Measurements from ENCODE around the gene PTPRN2. TPM values are rescaled to one million over a fixed set of nuclear protein-coding genes. Genes with fewer than 3 reads are reported as not detected.

The PTPRN2 gene
- total and polyA plus RNA-seq, 2 of the 8 experiments (the other 6 are each of a cell fraction or from before 2014, with no cell fraction given) = 2.6 to 4.5 TPM

GRCh38 chr7:157541295-157542067, 1046.1 kb downstream of the PTPRN2 start:
- Histone ChIP-seq H4K8ac (ENCODE audit: extremely low read depth, insufficient read depth, low read length) (no peak overlapping the region), H2BK15ac (ENCODE audit: low read length) (no peak overlapping the region), H2BK20ac (ENCODE audit: low read length) (no peak overlapping the region), H4K20me1 (replicated peaks in 1 of 2; ENCODE audit: control insufficient read depth in 1 of 2, insufficient read depth in 2 of 2, low read length in 2 of 2) (peaks cover 0 to 7% of the 10 kb centered on the region in 2 experiments), H2AFZ (ENCODE audit: low read length) (no peak overlapping the region), H3K4ac (replicated peaks; ENCODE audit: insufficient read length, low read depth, low read length) (no peak overlapping the region), H3K9ac (replicated peaks in 1 of 4; ENCODE audit: extremely low read depth in 1 of 4, low read depth in 3 of 4, low read length in 3 of 4) (no peak overlapping the region), H3K4me1 (replicated peaks in 1 of 4; ENCODE audit: control insufficient read depth in 3 of 4, insufficient read depth in 4 of 4, low read length in 3 of 4) (no peaks in the 10 kb centered on the region), H3K79me1 (ENCODE audit: low read depth, low read length) (no peaks in the 10 kb centered on the region), H3K23ac (ENCODE audit: insufficient read length) (no peak overlapping the region), H4K5ac (ENCODE audit: insufficient read length, low read depth, low read length) (no peak overlapping the region), H2BK5ac (ENCODE audit: low read depth, low read length) (no peak overlapping the region), H3K27me3 (replicated peaks in 1 of 4; ENCODE audit: control insufficient read depth in 3 of 4, extremely low read depth in 1 of 4, insufficient read depth in 3 of 4, low read length in 3 of 4) (no peaks in the 10 kb centered on the region; a peak in 2 of 7 replicates), H2AK5ac (ENCODE audit: low read depth, low read length) (no peak overlapping the region), H3K14ac (ENCODE audit: insufficient read length) (no peak overlapping the region), H3K4me2 (ENCODE audit: insufficient read depth in 1 of 2, low read depth in 2 of 2, low read length in 2 of 2) (no peak overlapping the region), H2BK12ac (ENCODE audit: low read depth, low read length) (no peak overlapping the region), H3K79me2 (ENCODE audit: control insufficient read depth in 1 of 2, insufficient read depth in 2 of 2, low read length in 2 of 2) (no peaks in the 10 kb centered on the region), H4K91ac (replicated peaks; ENCODE audit: insufficient read length, low read length) (no peak overlapping the region), H3K56ac (replicated peaks; ENCODE audit: insufficient read length, low read depth, low read length) (no peak overlapping the region), H3K18ac (ENCODE audit: extremely low read depth, low read length) (no peak overlapping the region; the same call in 1 of the 2 replicates), H2BK120ac (replicated peaks; ENCODE audit: low read depth, low read length) (no peak overlapping the region), H3K9me3 (ENCODE audit: insufficient read depth in 2 of 2, low read depth in 1 of 2, low read length in 1 of 2) (no peaks in the 10 kb centered on the region), H3K27ac (ENCODE audit: low read depth, low read length) (no peak overlapping the region), H3K23me2 (ENCODE audit: low read depth, low read length) (peaks cover 5% of the 10 kb centered on the region; the same call in 1 of the 2 replicates), H3K36me3 (ENCODE audit: control insufficient read depth in 2 of 4, insufficient read depth in 4 of 4, low read length in 3 of 4) (no peaks in the 10 kb centered on the region), H3K4me3 (ENCODE audit: extremely low read depth in 1 of 4, insufficient read depth in 2 of 4, low read depth in 3 of 4, low read length in 4 of 4) (no peak overlapping the region)
- DNase-seq (ENCODE audit: low read depth in 1 of 2, low spot score in 2 of 2) (no peak), FAIRE-seq (no peak)
- ChIA-PET POLR2A (ENCODE audit: partially characterized antibody) (no interaction called here), CTCF (ENCODE audit: partially characterized antibody) (interaction anchor here (1.1 kb wide), 1 partner anchor 8 kb away, joined by 3 read pairs; no protein-coding TSS in a partner anchor)
- WGBS, 2 experiments (ENCODE audit: extremely low coverage in 1 of 2, insufficient coverage in 1 of 2, insufficient read length in 1 of 2, insufficient replicate concordance in 2 of 2, low coverage in 1 of 2, low lambda C conversion rate in 2 of 2, missing lambda C conversion rate in 1 of 2) = 90% methylated on average over 26 of the region's 26 CpGs; no CpG with 5 or more reads in 1 of the 2 experiments
- TF ChIP-seq RXRA (IDR thresholded peaks at IDR 0.05; ENCODE audit: insufficient read depth, low read depth, low read length) (no peak), RAD21 (IDR thresholded peaks at IDR 0.05 in 1 of 2, conservative IDR thresholded peaks at IDR 0.05 in 1 of 2; ENCODE audit: low read depth in 2 of 2, low read length in 2 of 2) (no peak), CREB1 (IDR thresholded peaks at IDR 0.05) (no peak), TAF1 (IDR thresholded peaks at IDR 0.05; ENCODE audit: low read depth, low read length) (no peak), ATF3 (IDR thresholded peaks at IDR 0.05; ENCODE audit: insufficient read depth, low read depth, low read length) (no peak), ATF2 (IDR thresholded peaks at IDR 0.05; ENCODE audit: low read length) (no peak), SP2 (IDR thresholded peaks at IDR 0.05; ENCODE audit: low read length) (no peak)

Measured in H1 (cell line).